Sigmoid colon (tissue), 7 donors: ENCODE results near the gene MYO15B. TPM values are rescaled to one million over a fixed set of nuclear protein-coding genes. Genes with fewer than 3 reads are reported as not detected.

ENCODE experiments used
- DNase-seq: peaks from one replicate; pipeline ENCODE4 v3.0.0-alpha.2; 2019
- H3K27ac ChIP-seq, 4 donors: fragments of 200-600 bp; sonication (generic); one replicate each; pipeline ENCODE4 v1.5.1; 2016 to 2019; ENCODE audit warnings: mild to moderate bottlenecking in 1 of 4
- H3K27me3 ChIP-seq, 3 donors: fragments of 200-600 bp; sonication (generic); one replicate each; pipeline ENCODE4 v1.5.1; 2019; ENCODE audit warnings: mild to moderate bottlenecking in 1 of 3
- H3K36me3 ChIP-seq, 4 donors: fragments of 200-600 bp; sonication (generic); one replicate each; pipeline ENCODE4 v1.5.1; 2016 to 2019
- H3K4me1 ChIP-seq, 4 donors: fragments of 200-600 bp; sonication (generic); one replicate each; pipeline ENCODE4 v1.5.1; 2017 to 2019
- H3K4me3 ChIP-seq, 4 donors: fragments of 200-600 bp; sonication (generic); one replicate each; pipeline ENCODE4 v1.5.1; 2017 to 2019; ENCODE audit warnings: mild to moderate bottlenecking in 2 of 4, moderate library complexity in 1 of 4
- H3K9me3 ChIP-seq, 4 donors: fragments of 200-600 bp in 3 of 4; sonication (generic) in 3 of 4; one replicate each; pipeline versions ENCODE4 v1.5.1 to v1.6.1; 2013 to 2019
- CTCF ChIP-seq, 4 experiments: fragments of 450-650 bp in 3 of 4; fragments of 200-600 bp in 1 of 4; IDR thresholded peaks; one replicate each; pipeline ENCODE4 v1.5.1; 2016 to 2019; ENCODE audit warnings: antibody characterized with exemption in 4 of 4, mild to moderate bottlenecking in 3 of 4, moderate library complexity in 2 of 4
- EP300 ChIP-seq, 4 donors: sonication (generic); formaldehyde crosslinking; IDR thresholded peaks; one replicate each; pipeline ENCODE4 v1.6.1; 2017; ENCODE audit warnings: antibody characterized with exemption in 4 of 4
- POLR2A ChIP-seq, 2 donors: fragments of 450-650 bp; IDR thresholded peaks; one replicate each; pipeline ENCODE4 v1.6.1; 2016; ENCODE audit warnings: antibody characterized with exemption in 2 of 2, mild to moderate bottlenecking in 2 of 2, moderate library complexity in 2 of 2
- POLR2AphosphoS5 ChIP-seq, 4 donors: sonication (generic); formaldehyde crosslinking; IDR thresholded peaks; one replicate each; pipeline ENCODE4 v1.6.1; 2017; ENCODE audit warnings: antibody characterized with exemption in 4 of 4
- WGBS, 2 donors: extraction: QIAGEN DNeasy Blood & Tissue Kit; methylation state at CpG; one replicate each; pipeline ENCODE4 v1.1.7; 2013; 5-methylcytosine and 5-hydroxymethylcytosine counted together
- intact Hi-C: fragments of 100-400 bp; cut with DNase I; formaldehyde crosslinking; loops from one replicate; pipeline ENCODE4 v1.15.1; 2023
- polyA plus RNA-seq, 3 donors: library from polyadenylated mRNA; stranded (reverse); fragments of 200-250 nt; gene quantifications; one replicate each; pipeline ENCODE4 v1.2.3, GENCODE V29; 2013
- total RNA-seq, 4 donors: library from RNA; depleted of rRNA; stranded (reverse); fragments of >200 nt; gene quantifications; one replicate each; pipeline ENCODE4 v1.1.0, GENCODE V29; 2016
- donor health status: healthy with polysubstance abuse.
- donor health status: Bipolar disorder and iron deficiency.
- donor health status: healthy.

MYO15B gene
- total and polyA plus RNA-seq, 7 donors: 33.1 to 460 (median 117) TPM

GRCh38 chr17:75568412-75569255 is 19.0 kb upstream of the MYO15B start:
- 90 to 94% methylated on average over 31 of the region's 31 CpGs for WGBS, 2 donors
- Histone ChIP-seq H3K36me3 (no peaks in the 10 kb centered on the region), H3K27me3 (no peaks in the 10 kb centered on the region), H3K9me3 (no peaks in the 10 kb centered on the region), H3K4me1 (no peaks in the 10 kb centered on the region), H3K4me3 (no peak overlapping the region), H3K27ac (no peak overlapping the region)
- DNase-seq: peak; percentile 57
- TF ChIP-seq POLR2AphosphoS5 (IDR thresholded peaks at IDR 0.05): no peak
- TF ChIP-seq CTCF (IDR thresholded peaks at IDR 0.05): no peak
- no peak for TF ChIP-seq EP300 (IDR thresholded peaks at IDR 0.05)
- no peak for TF ChIP-seq POLR2A (IDR thresholded peaks at IDR 0.05)
- intact Hi-C loops: no loop called here

GRCh38 chr17:75570034-75570676 is 17.4 kb upstream of the MYO15B start:
- H3K4me3 ChIP-seq: no peak overlapping the region
- peak; percentile 57 for DNase-seq
- 93 to 94% methylated on average over 35 of the region's 35 CpGs for WGBS, 2 donors
- no peaks in the 10 kb centered on the region for H3K4me1 ChIP-seq
- TF ChIP-seq POLR2AphosphoS5 (IDR thresholded peaks at IDR 0.05) (no peak), POLR2A (IDR thresholded peaks at IDR 0.05) (no peak), CTCF (IDR thresholded peaks at IDR 0.05) (no peak), EP300 (IDR thresholded peaks at IDR 0.05) (no peak)
- no peaks in the 10 kb centered on the region for H3K27me3 ChIP-seq
- intact Hi-C loops: no loop called here
- H3K9me3 ChIP-seq: no peaks in the 10 kb centered on the region
- no peaks in the 10 kb centered on the region for H3K36me3 ChIP-seq
- H3K27ac ChIP-seq: no peak overlapping the region

- WGBS, 2 donors: 91% methylated on average over 11 of the region's 11 CpGs
Observed at GRCh38 chr17:75570772-75571171, 16.8 kb upstream of the MYO15B start.

GRCh38 chr17:75571197-75571884 is 16.3 kb upstream of the MYO15B start:
- Histone ChIP-seq H3K27ac (peak overlapping the region in 2 of 4 donors; percentile 27 to 29), H3K36me3 (no peaks in the 10 kb centered on the region), H3K4me3 (no peak overlapping the region), H3K27me3 (no peaks in the 10 kb centered on the region), H3K9me3 (no peaks in the 10 kb centered on the region), H3K4me1 (no peaks in the 10 kb centered on the region)
- TF ChIP-seq POLR2A (IDR thresholded peaks at IDR 0.05) (no peak), POLR2AphosphoS5 (IDR thresholded peaks at IDR 0.05) (no peak), EP300 (IDR thresholded peaks at IDR 0.05) (no peak), CTCF (IDR thresholded peaks at IDR 0.05) (no peak)
- intact Hi-C loops: no loop called here
- WGBS, 2 donors: 79 to 80% methylated on average over 15 of the region's 15 CpGs
- DNase-seq: peak; percentile 74

More at GRCh38 chr17:75570772-75571171, 16.8 kb upstream of the MYO15B start:
- Histone ChIP-seq H3K4me1 (no peaks in the 10 kb centered on the region), H3K27me3 (no peaks in the 10 kb centered on the region), H3K4me3 (no peak overlapping the region), H3K36me3 (no peaks in the 10 kb centered on the region), H3K9me3 (no peaks in the 10 kb centered on the region), H3K27ac (peak overlapping the region in 2 of 4 donors; percentile 27 to 29)
- no peak for TF ChIP-seq CTCF (IDR thresholded peaks at IDR 0.05)
- no peak for TF ChIP-seq POLR2A (IDR thresholded peaks at IDR 0.05)
- TF ChIP-seq EP300 (IDR thresholded peaks at IDR 0.05): no peak
- no peak for TF ChIP-seq POLR2AphosphoS5 (IDR thresholded peaks at IDR 0.05)
- peak; percentile 47 for DNase-seq
- intact Hi-C loops: no loop called here
